HepG2 (cell line): ENCODE results near the gene STK40. TPM values are rescaled to one million over a fixed set of nuclear protein-coding genes. Genes with fewer than 3 reads are reported as not detected.

ENCODE experiments used
- AGO1 ChIP-seq: fragments of 200-400 bp; formaldehyde crosslinking; IDR thresholded peaks from 2 replicates; pipeline ENCODE4 v1.6.1; 2017; ENCODE audit warnings: mild to moderate bottlenecking, low read depth, low read length, moderate library complexity; ENCODE audit not compliant: poor library complexity, severe bottlenecking
- HCFC1 ChIP-seq: fragments of 150-350 bp; IDR thresholded peaks from 2 replicates; pipeline ENCODE4 v1.6.1; 2014; ENCODE audit warnings: low read depth, low read length
- HES4 ChIP-seq: sonication (generic); formaldehyde crosslinking; IDR thresholded peaks from 2 replicates; pipeline ENCODE4 v1.9.0; 2021; ENCODE audit warnings: mild to moderate bottlenecking, missing genetic modification reagents, borderline replicate concordance
- KDM6A ChIP-seq: IDR thresholded peaks from 2 replicates; pipeline ENCODE4 v1.6.1; 2016; ENCODE audit warnings: low read depth
- MXD4 ChIP-seq: IDR thresholded peaks from 2 replicates; pipeline ENCODE4 v1.6.1; 2016; ENCODE audit warnings: mild to moderate bottlenecking, missing biosample characterization, missing genetic modification reagents
- MXI1 ChIP-seq: IDR thresholded peaks from 3 replicates; pipeline ENCODE4 v1.6.1; 2012; ENCODE audit warnings: low read depth, low read length, inconsistent platforms, borderline replicate concordance
- NFAT5 ChIP-seq: sonication (generic); formaldehyde crosslinking; IDR thresholded peaks from 2 replicates; pipeline ENCODE4 v1.4.0; 2020; ENCODE audit warnings: missing genetic modification reagents
- SMARCC2 ChIP-seq: fragments of 450-650 bp; IDR thresholded peaks from 2 replicates; pipeline ENCODE4 v1.6.1; 2017; ENCODE audit warnings: antibody characterized with exemption, mild to moderate bottlenecking
- SMARCE1 ChIP-seq: fragments of 450-650 bp; IDR thresholded peaks from 2 replicates; pipeline ENCODE4 v1.6.1; 2017; ENCODE audit warnings: borderline replicate concordance
- SNAPC5 ChIP-seq: sonication (generic); formaldehyde crosslinking; IDR thresholded peaks from 2 replicates; pipeline ENCODE4 v1.8.1; 2023; ENCODE audit warnings: mild to moderate bottlenecking, missing genetic modification reagents, borderline replicate concordance
- SUZ12 ChIP-seq: fragments of 150-350 bp; IDR thresholded peaks from 2 replicates; pipeline ENCODE4 v1.6.1; 2014; ENCODE audit warnings: low read depth, low read length
- ZFP1 ChIP-seq: IDR thresholded peaks from 2 replicates; pipeline ENCODE4 v1.6.1; 2016
- ZFP62 ChIP-seq: sonication (generic); formaldehyde crosslinking; IDR thresholded peaks from 2 replicates; pipeline ENCODE4 v1.4.0; 2020; ENCODE audit warnings: missing genetic modification reagents
- ZNF407 ChIP-seq: sonication (generic); formaldehyde crosslinking; IDR thresholded peaks from one replicate; pipeline ENCODE4 v1.5.1; 2020; ENCODE audit warnings: mild to moderate bottlenecking, missing genetic modification reagents; ENCODE audit errors: not compliant biosample characterization
- ZNF597 ChIP-seq: sonication (generic); formaldehyde crosslinking; IDR thresholded peaks from 2 replicates; pipeline ENCODE4 v1.5.0; 2020; ENCODE audit warnings: missing genetic modification reagents
- polyA plus RNA-seq, 8 experiments: library from polyadenylated mRNA; depleted of rRNA in 3 of 8; stranded (reverse) in 7 of 8; unstranded in 1 of 8; fragments of >200 nt; fragmentation: Illumina TruSeq in 4 of 8; extraction: Trizol in 4 of 8; gene quantifications; 2 replicates each; pipeline versions ENCODE4 v1.2.1 to v1.2.3, GENCODE V29; 2011 to 2016; ENCODE audit warnings: low read depth in 4 of 8, missing spikeins in 1 of 8, mixed read lengths in 1 of 8; ENCODE audit not compliant: insufficient read depth in 1 of 8
- total RNA-seq, 5 experiments: library from RNA; depleted of rRNA; stranded (reverse); fragments of >200 nt; fragmentation: Illumina TruSeq; extraction: Trizol; gene quantifications; 2 replicates each; pipeline ENCODE4 v1.2.3, GENCODE V29; 2016; ENCODE audit warnings: low read depth in 1 of 5

The STK40 gene
- total and polyA plus RNA-seq, 2 of the 13 experiments (the other 11 are each of a cell fraction or from before 2014, with no cell fraction given) = 33.8 to 35.1 TPM

GRCh38 chr1:36386265-36387140 is 779 bp upstream of the STK40 start (continued):
- no peak for TF ChIP-seq ZNF407 (CRISPR knock-in tag)
- TF ChIP-seq ZFP1 (CRISPR knock-in tag) = no peak
- TF ChIP-seq SNAPC5 (CRISPR knock-in tag) = no peak
- TF ChIP-seq MXI1 = peak; percentile 83; the same call in 2 of the 3 replicates
- TF ChIP-seq AGO1 = no peak
- no peak for TF ChIP-seq SMARCE1
- no peak for TF ChIP-seq HES4
- no peak for TF ChIP-seq SUZ12
- TF ChIP-seq HCFC1 = no peak
- TF ChIP-seq NFAT5 (CRISPR knock-in tag) = no peak
- TF ChIP-seq KDM6A = 0 out of 2 replicates have a peak, but pooled peaks have one; percentile 14
- no peak for TF ChIP-seq ZNF597 (CRISPR knock-in tag)
- no peak for TF ChIP-seq ZFP62
- TF ChIP-seq SMARCC2 = no peak
- no peak for TF ChIP-seq MXD4 (CRISPR knock-in tag)
